GM18508 (cell line): ENCODE results near the gene DPT.
"Not testable (repeated sequence)": the region's sequence is repeated elsewhere in the genome, so short reads cannot be mapped to it uniquely, and the experiment has no call there.

Source experiments
- ATAC-seq: cut with Tn5 transposase; IDR thresholded peaks from one replicate; pipeline ENCODE4 v1.9.1; 2021; ENCODE audit warnings: moderate number of reproducible peaks; ENCODE audit not compliant: insufficient read depth, unreplicated experiment

Gene DPT

DNA sequence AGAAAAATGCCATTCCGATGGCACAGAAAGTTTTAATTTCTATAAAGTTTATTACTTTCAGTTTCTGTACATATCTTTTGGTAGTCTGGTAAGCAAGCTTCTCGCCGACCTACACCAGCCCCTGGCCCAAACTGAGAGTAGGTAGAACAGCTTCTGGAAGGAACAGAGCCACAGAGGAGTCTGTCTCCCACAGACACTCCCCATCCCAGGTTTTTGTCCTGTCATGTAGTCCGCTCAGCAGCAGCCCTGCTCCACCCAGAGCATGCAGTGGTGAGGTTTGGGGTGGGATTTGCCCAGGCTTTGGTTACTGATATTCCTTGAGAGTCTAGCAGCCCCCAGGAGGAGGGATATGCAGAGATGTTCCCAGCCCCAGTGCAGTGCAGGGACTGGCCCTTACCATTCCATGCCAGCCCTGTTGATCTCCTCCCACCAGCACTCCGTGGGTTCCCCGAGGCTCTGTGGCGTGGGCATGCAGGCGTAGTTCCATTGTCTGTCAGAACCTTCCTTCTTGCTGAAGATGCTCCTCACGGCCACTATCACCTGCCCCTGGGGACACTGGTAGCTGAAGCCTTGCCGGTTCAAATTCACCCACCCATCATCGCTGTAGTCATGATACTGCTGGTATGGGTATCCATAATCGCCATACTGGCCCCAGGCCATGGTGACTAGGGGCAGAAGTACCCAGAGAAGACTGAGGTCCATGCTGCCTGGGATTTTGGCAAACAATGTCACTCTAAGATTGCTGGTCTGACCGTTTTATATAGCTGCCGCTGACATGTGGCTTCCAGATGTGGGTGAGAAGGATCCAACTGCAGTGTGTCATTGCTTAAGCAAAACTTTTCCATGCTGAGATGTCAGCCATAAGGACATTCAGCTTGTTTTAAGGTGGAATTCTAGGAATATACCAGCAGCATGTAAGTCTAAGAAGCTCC lies at the start of gene DPT:
Gene DPT, minus strand, starts transcription at position 734 of the 932 bp plus-strand sequence. Its CDS starts 32 bp downstream, at position 702.
- no peak for ATAC-seq

DNA sequence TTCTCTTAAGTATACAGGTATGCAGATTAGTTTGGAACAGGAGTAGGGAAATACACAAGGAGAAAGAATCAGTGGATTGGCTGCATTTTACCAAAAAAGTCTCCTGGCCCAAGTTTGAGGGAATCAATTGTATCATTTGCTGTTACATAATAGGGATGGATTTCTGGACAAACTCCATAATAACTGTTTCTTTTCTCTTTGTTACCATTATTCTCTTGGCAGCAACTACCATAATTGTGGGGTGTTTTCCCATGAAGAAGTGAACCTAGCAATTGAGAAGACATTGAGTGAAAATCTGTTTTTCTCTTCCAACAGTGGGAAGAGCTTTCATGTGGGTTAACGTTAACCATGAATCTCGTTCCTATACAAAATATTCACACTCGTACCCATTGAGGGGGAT lies 46.4 kb upstream of the DPT start:
- no peak for ATAC-seq

DNA sequence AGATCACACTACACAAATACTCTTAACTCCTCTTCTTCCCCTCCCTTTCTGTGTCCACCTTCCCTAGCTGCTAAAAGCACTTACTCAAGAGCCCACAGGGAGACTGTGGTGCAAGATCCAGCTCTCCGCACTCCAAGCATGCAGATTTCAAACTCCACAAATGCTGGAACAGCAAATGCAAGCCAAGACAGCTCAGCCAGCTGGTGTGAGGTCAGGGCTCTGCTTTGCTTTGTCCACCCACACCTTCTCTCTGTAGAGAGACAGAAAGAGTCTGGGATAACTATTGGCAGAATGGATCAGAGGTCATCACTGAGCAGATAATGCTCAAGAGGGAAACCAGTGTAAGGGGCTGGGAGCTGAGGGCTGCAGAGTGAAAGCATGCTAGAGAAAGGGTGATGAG lies 45.2 kb upstream of the DPT start:
- ATAC-seq: no peak

DNA sequence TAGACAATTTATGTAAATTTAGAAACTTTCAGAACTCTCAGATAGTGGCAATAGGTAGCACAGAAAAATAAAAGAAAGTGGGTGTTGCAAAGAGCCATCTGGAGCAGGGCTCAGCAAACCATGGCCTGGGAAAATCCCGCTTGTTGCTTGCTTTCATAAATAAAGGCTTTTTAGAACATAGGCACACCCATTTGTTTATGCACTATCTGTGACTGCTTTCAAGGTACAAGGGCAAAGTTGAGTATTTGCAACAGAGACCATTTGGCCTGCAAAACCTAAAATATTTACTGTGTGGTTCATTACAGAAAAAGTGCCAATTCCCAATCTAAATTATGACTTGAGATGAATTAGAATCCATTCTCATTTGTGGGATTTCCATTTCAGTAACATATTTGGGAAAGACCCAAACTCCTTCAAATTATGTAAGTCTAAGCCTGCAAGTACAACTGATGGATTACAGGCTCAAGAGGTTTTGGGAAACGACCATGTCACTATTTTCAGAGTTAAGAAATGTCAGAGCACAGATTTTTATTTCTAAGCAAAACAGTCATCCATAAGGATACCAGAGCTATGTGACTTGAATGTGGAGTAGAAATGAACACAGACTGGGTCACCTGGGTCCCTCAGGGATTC lies 43.5 kb upstream of the DPT start:
- ATAC-seq: no peak

DNA sequence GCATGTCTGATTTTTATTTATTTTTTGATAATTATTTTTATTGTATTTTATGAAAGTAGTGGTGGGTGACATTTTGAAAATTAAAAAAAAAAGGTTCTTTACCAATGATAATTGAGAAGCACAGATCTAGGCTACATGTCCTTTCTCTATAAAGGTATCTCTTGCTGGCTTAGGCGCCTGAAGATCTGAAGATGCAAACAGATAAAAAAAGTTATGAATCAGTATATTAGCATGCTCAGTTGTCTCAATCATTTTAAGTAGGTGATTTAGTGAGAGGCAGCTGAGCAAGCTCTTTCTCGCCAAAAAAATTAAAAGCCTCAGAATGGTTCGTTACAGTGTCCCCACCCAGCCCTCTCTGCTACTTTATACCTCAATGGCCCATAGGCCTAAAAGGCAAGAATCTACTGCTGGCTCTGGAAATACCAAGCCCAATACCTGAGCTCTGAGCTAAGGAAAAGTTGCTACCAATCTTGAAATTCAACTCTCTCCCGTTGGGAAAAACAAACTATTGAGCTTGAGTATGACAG lies 42.2 kb upstream of the DPT start:
- no peak for ATAC-seq

DNA sequence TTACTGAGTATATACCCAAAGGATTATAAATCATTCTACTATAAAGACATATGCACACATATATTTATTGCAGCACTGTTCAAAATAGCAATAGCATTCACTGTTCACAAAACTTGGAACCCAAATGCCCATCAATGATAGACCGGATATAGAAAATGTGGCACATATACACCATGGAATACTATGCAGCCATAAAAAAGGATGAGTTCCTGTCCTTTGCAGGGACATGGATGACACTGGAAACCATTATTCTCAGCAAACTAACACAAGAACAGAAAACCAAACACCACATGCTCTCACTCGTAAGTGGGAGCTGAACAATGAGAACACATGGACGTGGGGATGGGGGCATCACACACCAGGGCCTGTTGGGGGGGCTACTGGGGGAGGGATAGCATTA lies 40.9 kb upstream of the DPT start:
- not testable (repeated sequence) for ATAC-seq

DNA sequence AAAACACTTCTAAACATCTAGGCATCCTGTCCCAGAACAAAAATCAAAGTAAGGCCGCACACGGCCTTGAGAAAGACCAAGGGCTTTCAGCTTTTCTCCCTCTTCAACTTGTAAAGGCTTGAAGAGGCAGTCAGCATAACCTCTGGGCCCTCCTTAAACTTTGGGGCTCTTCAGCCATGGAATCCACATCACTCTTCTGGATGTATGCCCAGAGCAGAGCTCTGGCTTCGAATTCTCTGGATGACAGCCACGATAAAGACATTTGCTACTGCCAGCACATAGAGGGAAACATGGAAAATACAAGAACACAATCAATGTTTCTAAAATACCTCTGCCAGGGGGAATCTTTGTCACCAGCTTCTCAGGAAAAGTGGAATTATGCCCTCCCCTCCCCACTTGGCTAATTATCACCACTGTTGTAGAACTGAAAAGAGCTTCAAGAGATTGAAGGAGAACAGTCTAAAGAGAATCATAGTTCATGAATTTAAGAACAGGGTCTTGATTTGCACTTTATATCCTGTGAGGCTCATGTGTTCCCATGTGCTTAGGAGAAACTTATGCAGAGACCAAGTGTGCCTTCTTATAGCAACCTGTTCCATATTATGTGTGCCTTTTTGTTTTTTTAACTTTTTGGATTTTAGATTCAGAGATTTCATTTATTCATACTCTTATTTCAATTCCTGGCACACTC lies 39.0 kb upstream of the DPT start:
- no peak for ATAC-seq

DNA sequence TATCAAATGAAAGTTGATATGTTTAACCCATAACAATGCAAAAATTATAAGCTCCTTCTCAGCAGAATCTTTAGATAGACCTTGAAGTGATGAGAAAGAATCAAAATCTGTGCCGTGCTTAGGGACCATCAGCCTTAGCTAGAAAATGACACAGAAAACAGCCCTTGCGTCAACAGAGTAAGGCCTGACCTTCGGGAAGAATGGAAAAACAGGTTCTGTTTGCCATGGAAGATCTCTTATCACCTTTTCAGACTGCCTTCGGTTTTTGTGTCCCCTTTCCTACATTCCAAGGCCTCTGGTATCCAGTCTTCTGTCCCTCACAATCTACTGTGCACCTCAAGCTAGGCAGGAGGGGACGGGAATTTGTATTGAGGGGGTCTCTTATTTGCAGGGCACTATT lies 37.6 kb upstream of the DPT start:
- ATAC-seq: no peak

DNA sequence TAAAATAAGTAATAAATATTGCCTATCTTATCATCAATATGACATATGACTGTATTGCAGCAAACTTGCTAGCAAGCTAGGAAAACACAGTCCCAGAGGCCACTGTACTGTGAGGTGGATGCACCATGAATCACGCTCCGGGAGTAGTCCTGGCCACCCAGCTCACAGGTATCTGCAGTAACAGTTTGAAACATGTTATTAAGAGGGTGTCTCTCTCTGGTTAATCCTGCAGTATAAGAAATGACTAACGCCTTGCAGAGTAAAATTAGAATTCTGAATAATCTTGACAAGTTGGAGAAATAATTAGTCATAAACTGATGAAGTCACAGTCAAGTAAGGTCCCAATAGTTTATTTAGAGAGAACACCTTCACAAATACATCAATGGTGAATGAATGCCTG lies 34.0 kb upstream of the DPT start:
- no peak for ATAC-seq

DNA sequence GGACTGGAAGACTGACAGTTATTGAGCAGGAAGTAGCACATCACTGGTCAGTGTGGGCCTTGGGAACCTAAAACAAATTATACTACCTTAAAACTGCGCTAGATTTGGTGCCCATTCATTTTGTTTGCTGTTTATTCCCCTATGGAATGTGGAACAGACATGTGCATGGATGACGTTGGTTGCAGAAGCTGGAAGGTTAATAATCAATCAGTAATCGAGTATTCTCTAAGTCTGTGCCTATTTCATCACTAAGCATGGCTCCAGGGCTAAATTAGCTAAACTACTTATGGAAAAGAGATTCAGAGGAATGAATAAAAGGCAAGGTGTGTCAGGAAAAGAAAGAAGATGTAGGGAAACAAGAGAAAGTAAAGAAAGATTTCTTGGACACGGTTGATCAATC lies 33.5 kb upstream of the DPT start:
- ATAC-seq: no peak

DNA sequence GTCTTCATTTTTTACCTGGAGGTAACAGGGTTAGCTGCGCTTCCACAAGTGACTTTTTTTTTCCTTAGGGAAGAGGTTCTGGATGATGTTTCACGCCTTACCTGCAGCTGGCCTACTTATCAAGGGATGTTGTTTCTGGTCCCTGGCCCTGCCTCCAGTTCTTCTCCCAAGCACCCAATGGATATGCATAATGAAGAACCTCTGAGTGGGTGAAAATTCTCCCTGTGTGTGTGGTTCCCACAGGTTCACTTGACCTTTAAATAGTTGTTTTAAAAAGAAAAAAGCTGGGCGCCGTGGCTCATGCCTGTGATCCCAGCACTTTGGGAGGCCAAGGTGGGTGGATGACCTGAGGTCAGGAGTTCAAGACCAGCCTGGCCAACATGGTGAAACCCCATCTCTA lies 31.8 kb upstream of the DPT start:
- ATAC-seq: no peak

DNA sequence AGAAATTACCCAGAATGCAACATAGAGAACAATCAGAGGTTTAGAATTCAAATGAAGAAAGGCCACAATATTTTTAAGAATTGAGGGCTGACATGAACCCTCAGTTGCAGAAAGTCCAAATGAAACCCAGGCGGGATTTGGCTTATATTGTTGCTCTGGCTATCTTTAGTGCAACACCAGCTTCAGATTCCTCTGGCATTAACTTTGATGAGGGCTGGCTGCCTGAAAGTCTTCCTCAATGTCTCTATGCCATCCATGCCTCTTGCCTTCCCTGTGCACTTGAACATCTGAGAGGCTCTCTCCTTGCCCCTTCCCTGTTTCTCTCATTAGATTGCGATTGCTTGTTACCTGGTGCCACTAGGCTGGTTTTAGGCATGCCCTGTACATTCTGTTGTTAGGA lies 31.2 kb upstream of the DPT start:
- no peak for ATAC-seq

DNA sequence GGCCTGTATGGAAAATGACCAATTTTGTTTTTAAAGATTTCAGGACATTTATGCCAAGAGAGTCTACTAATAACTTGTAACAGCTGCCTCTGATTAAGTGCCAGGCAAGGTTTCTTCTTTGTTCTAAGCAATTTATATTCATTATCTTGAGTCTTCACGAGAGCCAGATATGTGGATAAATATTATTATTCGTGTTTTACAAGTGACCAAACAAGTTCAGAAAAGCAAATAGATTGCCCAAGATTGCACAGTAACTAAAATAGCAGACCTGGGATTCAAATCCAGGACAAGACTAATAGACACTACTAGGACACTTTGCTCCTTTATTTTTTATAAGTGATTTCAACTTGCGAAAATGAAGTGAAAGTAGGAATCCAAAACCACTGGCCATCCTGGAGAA lies 30.1 kb upstream of the DPT start:
- no peak for ATAC-seq

DNA sequence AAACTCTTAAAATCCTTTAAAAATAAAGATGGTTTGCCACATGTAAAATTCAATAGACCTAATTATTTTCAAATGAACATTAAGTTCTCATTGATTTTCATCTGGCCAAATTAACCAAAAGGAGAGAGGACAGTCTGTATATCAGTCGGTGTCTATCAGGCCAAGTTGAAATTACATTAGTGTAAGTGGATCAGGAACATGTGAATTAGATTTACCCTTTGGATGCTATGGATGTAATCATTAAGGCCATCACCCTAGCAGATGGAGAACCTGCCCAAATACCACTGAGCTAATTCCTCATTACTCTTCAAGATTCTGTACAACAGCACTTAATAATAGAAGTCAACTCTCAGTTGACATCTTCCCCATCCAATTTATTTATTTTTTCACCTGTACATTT lies 29.5 kb upstream of the DPT start:
- ATAC-seq: no peak

DNA sequence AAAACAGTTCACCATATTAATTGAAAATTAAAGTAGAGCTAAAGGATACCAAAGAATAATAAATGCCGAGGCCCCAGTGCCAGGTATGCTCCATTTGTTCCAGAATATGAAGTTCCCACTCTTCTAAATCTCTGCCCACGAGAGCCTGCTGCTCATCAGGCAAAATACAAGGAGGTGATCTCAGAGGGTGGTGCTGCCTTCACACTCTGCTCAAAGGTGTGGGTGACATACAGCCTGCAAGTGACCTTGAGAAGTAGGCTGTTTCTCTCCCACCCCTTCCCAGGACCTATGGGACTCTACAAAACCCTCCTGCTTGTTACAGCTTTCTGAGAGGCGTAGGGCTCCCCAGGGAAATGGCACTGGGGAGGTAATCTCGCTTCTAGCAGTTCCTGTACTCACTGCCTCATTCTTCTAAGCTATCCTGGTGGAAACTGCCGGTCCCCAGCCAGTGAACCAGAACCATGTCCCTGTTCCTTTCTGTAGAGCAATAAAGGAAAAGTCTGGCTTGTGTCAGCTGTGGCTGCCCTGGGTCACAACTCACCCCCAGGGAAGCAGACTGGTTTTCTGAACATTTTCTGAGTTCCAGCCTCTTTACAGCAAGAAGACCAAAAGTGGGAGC lies 26.9 kb upstream of the DPT start:
- no peak for ATAC-seq

DNA sequence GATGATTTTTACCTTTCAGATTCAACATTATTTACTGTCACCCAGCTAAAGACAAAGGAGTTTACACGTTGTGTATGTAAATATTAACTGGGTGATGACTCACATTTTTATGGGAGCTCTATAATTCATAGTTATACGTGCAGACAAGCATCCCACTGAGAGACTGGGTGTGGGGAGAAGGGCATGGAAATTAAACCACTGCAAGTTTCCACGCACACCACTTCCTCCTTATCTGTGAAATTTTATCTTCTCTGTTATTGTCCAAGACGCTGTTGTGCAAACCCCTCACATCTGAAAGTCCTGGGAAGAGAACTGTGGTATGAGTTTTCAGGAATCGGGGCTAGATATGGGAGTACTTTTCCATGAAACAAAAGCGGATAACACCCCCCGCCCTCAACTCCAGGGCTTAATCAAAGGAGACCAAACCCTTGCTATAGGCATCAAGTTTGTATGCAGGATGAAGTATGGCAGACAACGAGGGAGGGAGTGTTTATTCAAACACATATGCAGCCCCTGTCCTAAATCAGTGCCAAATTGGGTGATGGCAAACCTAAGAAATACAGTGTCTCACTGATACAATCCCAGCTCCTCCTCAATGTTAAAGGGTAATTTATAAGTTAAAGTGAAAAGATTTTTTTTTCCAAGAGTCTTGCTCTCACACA lies 23.3 kb upstream of the DPT start:
- no peak for ATAC-seq

DNA sequence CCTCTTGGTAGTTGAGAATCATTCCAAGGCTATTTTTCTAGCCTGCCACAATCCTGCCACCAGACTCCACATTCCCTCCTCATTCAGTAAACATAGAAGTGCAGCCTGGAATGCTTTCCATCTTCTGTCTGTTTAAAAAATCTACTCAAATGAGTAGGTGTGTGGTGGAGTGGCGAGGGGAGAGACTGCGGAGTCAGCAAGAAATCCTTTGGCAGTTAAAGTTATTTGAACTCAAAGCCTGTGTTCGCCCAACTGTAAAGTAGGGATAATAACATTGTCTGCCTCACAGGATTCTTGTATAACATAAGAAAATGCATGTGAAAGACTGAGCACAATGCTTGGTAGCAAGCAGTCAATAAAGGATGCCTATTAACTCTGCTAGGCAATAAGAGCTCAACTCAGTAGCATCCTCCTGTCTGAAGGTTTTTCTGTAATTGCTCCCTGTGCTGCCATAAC lies 22.2 kb upstream of the DPT start:
- no peak for ATAC-seq

DNA sequence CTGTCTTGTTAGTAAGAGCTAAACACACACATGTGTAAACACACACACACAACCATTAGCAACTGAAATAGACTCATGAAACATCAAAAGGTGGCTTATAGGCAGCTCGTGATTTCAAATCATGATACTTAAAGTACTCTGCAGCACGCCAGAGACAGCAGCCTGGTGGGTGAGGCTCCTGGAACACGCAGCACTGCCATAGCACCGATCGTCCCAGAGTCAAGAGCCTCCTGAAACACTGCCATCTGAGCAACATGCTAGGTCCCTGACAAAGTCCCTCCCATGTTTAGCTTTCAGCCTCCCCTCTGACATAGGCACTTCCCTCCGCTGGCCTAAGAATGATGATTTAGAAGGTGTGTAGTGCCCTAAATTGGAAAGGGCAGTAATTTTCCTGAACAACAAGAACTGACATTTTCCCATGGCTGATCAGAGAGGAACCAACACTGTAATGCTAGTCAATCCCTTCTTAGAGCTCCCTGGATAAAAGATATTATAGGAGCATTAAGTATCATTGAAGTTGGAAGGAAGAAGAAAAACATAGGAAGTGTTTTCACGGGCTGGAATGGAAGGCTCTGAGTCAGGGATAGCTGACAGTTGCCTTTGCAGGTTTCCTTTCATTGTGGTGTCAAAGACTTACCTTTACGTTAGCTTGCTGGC lies 14.1 kb upstream of the DPT start:
- ATAC-seq: no peak

DNA sequence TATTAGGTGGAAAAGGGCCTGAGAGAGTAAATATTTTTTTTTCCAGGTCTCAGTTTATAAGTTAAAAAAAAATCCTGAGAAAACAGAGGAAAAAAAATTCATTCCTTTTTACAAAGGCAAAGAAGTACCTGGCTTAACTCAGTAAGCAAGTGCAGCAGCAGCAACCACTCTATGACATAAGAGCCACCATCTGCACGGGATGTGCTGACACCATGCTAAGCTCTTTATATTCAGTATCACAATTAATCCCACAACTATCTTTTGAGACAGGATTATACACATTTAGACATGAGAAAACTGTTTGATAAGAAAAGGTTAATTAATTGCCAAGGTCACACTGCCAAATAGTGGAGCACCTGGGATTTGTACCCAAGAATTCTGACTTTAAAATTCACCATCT lies 13.4 kb upstream of the DPT start:
- ATAC-seq: no peak
